SK-N-MC (cell line): ENCODE measurements around the gene LIN7A.
A peak's percentile ranks its signal among the peaks of the same experiment; 100 is the strongest.
"Not testable (repeated sequence)": the region's sequence is repeated elsewhere in the genome, so short reads cannot be mapped to it uniquely, and the experiment has no call there.

Experiments used
- DNase-seq: peaks from one replicate; pipeline ENCODE4 v3.0.0-alpha.2; 2011; ENCODE audit warnings: low read depth, low spot score
- H3K27ac ChIP-seq: fragments of 200-600 bp; sonication (generic); 2 replicates; pipeline ENCODE4 v1.5.1; 2016; ENCODE audit warnings: mixed run types
- H3K36me3 ChIP-seq: fragments of 200-600 bp; sonication (generic); 2 replicates; pipeline ENCODE4 v1.6.1; 2017; ENCODE audit warnings: antibody characterized with exemption, low read length, mixed read lengths; ENCODE audit not compliant: insufficient read depth
- H3K4me3 ChIP-seq: fragments of 200-600 bp; sonication (generic); 2 replicates; pipeline ENCODE4 v1.5.1; 2016
- H3K9ac ChIP-seq: fragments of 200-600 bp; sonication (generic); 2 replicates; pipeline ENCODE4 v1.8.0; 2017; ENCODE audit warnings: mixed run types, mixed read lengths; ENCODE audit not compliant: insufficient read length
- H3K9me3 ChIP-seq: fragments of 200-600 bp; sonication (generic); 2 replicates; pipeline ENCODE4 v1.6.1; 2017; ENCODE audit warnings: low read depth, mild to moderate bottlenecking, antibody characterized with exemption, low read length, moderate library complexity, mixed read lengths
- EZH2 ChIP-seq: fragments of 200-600 bp; sonication (generic); IDR thresholded peaks from one replicate; pipeline ENCODE4 v1.6.1; 2017; ENCODE audit warnings: antibody characterized with exemption
- FOXP2 ChIP-seq: optimal IDR thresholded peaks from 2 replicates; pipeline ENCODE3; 2011; ENCODE audit warnings: mild to moderate bottlenecking, moderate library complexity; ENCODE audit not compliant: insufficient read depth; ENCODE audit errors: extremely low read length, control extremely low read depth
- POLR2AphosphoS5 ChIP-seq: IDR thresholded peaks from 2 replicates; pipeline ENCODE4 v1.6.1; 2012; ENCODE audit warnings: mild to moderate bottlenecking, low read depth, low read length, borderline replicate concordance

LIN7A gene

DNA sequence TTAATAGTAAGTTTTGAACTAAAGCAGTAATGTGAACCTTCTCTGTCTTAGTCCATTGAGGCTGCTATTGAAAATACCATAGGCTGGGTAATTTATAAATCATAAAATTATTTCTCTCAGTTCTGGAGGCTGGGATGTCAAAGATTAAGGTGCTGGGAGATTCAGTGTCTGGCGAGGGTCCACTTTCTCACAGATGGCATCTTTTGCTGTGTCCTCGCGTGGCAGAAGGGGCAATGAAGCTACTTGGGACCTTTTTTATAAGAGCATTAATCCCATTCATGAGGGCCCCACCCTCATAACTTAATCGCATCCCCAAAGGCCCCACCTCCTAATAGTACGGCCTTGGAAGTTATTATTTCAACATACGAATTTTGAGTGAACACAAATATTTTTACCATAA, 28.4 kb downstream of the LIN7A start:
- Histone ChIP-seq H3K9ac (no peak overlapping the region), H3K36me3 (peaks cover 5% of the 10 kb centered on the region; the same call in 1 of the 2 replicates), H3K27ac (no peak overlapping the region), H3K9me3 (no peaks in the 10 kb centered on the region), H3K4me3 (no peak overlapping the region)
- DNase-seq, result no peak
- TF ChIP-seq EZH2 (no peak), POLR2AphosphoS5 (no peak), FOXP2 (no peak)

DNA sequence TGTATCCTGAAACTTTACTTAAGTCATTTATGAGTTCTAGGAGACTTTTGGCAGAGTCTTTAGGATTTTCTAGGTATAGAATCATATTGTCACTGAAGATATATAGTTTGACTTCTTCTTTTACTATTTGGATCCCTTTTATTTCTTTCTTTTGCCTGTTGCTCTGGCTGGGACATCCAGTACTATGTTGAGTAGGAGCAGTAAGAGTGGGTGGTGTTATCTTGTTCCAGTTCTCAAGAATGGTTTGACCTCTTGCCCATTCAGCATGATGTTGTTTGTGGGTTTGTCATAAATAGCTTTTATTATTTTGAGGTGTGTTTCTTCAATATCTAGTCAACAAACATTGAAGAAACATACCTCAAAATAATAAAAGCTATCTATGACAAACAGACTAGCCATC, 35.0 kb downstream of the LIN7A start:
- TF ChIP-seq EZH2 (no peak), POLR2AphosphoS5 (no peak), FOXP2 (no peak)
- Histone ChIP-seq H3K9me3 (no peaks in the 10 kb centered on the region), H3K4me3 (no peak overlapping the region), H3K36me3 (no peaks in the 10 kb centered on the region; the same call in 1 of the 2 replicates), H3K9ac (no peak overlapping the region), H3K27ac (no peak overlapping the region)
- DNase-seq, result no peak

DNA sequence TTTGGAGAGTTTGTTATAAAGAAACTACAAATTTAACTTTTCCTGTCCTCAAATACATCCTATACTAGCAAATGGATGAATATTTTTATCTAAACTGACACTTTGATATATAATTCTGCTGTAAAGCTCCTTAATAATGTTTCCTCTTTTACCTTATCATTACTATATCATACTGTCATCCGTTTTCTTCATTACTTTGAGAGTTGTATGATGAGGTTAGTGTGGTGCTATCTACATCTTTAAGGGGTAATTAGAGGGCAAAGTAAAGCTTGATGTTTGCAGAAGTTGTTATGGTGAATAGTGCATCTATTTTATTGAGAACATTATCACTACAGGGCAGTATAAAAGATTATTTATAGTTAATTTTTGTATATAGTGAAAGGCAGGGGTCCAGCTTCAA, 36.1 kb downstream of the LIN7A start:
- no peak for DNase-seq
- Histone ChIP-seq H3K27ac (no peak overlapping the region), H3K9ac (no peak overlapping the region), H3K9me3 (no peaks in the 10 kb centered on the region), H3K36me3 (no peaks in the 10 kb centered on the region; the same call in 1 of the 2 replicates), H3K4me3 (no peak overlapping the region)
- no peak for TF ChIP-seq FOXP2
- TF ChIP-seq POLR2AphosphoS5, result no peak
- no peak for TF ChIP-seq EZH2

DNA sequence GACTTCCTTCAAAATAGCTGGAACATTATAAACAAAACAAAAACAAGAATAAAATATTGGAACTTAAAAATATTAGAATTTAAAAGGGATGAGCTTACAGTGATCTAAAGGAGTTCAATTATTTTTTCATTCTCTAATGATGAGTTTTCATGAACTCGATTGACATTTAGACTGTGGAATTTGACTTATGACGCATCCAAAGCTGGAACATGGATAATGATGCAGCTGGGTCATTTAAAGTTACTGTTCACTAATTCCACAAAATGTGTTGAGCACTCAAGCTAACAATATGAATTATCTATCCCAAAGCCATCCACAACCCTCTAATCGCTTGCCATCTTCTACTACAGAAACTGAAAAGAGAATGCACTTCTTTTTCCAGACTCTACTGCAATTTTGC, 42.5 kb downstream of the LIN7A start:
- no peak for TF ChIP-seq POLR2AphosphoS5
- TF ChIP-seq FOXP2, result no peak
- no peak for TF ChIP-seq EZH2
- no peak overlapping the region for H3K27ac ChIP-seq
- no peaks in the 10 kb centered on the region for H3K36me3 ChIP-seq
- no peak for DNase-seq
- no peaks in the 10 kb centered on the region for H3K9me3 ChIP-seq
- H3K9ac ChIP-seq, result no peak overlapping the region
- no peak overlapping the region for H3K4me3 ChIP-seq

DNA sequence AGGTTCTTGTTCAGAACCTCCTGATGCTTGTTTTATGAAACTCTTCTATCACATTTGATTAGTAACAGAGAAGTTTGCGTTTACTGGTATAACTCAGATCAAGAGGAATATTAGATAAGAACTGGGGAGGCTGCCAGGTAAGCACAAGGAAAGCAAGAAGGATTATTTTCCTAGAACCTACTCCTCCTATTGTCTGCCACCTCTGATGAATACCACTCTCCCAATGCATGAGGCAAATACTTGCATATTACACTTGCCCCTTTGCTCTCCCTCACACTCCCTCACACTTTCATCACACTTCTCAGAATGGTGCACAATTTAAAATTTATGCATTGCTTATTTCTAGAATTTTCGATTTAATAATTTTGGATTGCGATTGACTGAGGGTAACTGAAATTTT, 43.6 kb downstream of the LIN7A start:
- H3K27ac ChIP-seq, result no peak overlapping the region
- TF ChIP-seq EZH2 (no peak), FOXP2 (no peak), POLR2AphosphoS5 (no peak)

DNA sequence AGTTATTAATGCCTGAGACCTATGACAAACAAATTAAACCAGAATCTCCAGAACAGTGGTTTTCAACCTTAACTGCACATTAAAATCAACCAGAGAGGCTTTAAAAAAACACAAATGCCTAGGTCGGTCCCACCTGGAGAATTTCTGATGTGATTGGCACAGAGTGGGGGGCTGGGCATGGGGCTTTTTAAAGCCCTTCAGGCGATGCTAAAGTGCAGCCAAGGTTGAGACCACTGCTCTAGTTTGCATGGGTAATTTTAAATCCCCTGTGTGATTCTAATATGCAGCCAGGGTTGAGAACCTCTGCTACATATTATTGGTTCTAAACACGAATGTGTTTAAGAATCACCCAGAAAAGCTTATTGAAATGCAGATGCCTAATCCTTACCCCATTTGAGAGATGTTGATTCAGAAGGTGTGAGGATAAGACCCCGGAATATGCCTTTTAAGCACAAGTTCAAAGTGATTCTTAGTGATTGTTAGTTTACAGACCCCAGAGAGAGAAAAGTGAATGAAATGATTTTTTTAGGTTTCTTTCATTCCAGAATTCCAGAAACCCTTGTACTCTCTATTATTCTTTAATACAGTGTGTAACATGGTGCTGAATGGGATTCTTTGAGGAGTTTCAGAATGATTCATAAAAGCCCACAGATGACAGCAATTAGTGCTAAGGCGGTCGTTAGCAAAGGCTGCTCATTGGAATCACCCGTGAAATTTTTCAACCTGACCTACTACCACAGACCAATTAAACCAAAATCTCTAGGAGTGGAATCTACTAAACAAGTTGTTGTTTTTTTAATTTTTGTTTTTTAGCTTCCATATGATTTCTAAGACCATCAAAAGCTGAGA, 44.9 kb downstream of the LIN7A start:
- Histone ChIP-seq H3K9me3 (no peaks in the 10 kb centered on the region), H3K27ac (no peak overlapping the region), H3K9ac (no peak overlapping the region), H3K36me3 (peaks cover 21% of the 10 kb centered on the region), H3K4me3 (no peak overlapping the region)
- TF ChIP-seq POLR2AphosphoS5, result no peak
- TF ChIP-seq EZH2, result no peak
- TF ChIP-seq FOXP2, result no peak
- no peak for DNase-seq

More for the DNA sequence above, 43.6 kb downstream of the LIN7A start:
- no peaks in the 10 kb centered on the region for H3K9me3 ChIP-seq
- no peak overlapping the region for H3K4me3 ChIP-seq
- no peak overlapping the region for H3K9ac ChIP-seq
- DNase-seq, result no peak
- peaks cover 7% of the 10 kb centered on the region; the same call in 1 of the 2 replicates for H3K36me3 ChIP-seq

DNA sequence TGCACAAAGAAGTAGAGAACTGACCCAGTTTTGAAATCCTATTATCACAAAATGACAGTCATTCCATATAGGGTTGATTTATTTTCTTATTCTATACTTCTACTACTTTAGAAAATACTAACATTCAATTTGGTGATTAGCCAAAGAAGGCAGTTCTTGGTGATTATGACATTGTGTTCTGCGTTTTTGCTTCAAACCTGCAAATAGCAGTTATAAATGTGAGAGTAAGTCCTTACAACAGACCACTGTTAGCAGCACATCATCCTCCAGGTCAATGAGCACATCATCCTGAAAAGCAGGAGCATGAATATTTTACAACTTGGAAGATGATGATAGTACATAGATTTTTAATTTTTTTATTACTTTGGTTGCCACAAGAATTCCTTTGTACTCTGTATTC, 53.1 kb downstream of the LIN7A start:
- no peak overlapping the region for H3K9ac ChIP-seq
- H3K4me3 ChIP-seq, result no peak overlapping the region
- TF ChIP-seq POLR2AphosphoS5, result no peak
- no peak for TF ChIP-seq EZH2
- no peak for TF ChIP-seq FOXP2
- no peaks in the 10 kb centered on the region for H3K9me3 ChIP-seq
- no peak overlapping the region for H3K27ac ChIP-seq
- peaks cover 38% of the 10 kb centered on the region for H3K36me3 ChIP-seq
- no peak for DNase-seq

DNA sequence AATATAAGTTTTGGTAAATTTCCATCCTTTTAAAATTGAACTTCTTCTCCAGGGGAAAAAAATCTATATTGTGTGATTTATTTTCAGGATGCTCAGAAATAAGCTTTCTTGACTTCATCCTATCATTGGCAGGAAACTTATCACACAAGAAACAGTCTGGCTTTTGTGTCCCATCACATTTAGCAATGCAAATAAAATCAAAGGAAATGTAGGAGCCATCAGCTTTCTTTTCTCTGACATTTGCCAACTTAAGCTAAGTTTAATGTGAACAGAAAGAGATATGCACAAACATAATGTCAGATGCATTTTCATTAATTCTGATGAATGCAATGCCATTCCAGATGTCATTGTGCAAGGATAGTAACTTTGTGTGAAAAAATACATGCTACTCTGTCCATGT, 56.6 kb downstream of the LIN7A start:
- H3K27ac ChIP-seq, result peak overlapping the region; percentile 3; the same call in 1 of the 2 replicates
- peaks cover 10% of the 10 kb centered on the region; the same call in 1 of the 2 replicates for H3K36me3 ChIP-seq
- no peaks in the 10 kb centered on the region for H3K9me3 ChIP-seq
- H3K9ac ChIP-seq, result no peak overlapping the region
- H3K4me3 ChIP-seq, result no peak overlapping the region
- no peak for DNase-seq
- TF ChIP-seq EZH2, result no peak
- no peak for TF ChIP-seq FOXP2
- no peak for TF ChIP-seq POLR2AphosphoS5

DNA sequence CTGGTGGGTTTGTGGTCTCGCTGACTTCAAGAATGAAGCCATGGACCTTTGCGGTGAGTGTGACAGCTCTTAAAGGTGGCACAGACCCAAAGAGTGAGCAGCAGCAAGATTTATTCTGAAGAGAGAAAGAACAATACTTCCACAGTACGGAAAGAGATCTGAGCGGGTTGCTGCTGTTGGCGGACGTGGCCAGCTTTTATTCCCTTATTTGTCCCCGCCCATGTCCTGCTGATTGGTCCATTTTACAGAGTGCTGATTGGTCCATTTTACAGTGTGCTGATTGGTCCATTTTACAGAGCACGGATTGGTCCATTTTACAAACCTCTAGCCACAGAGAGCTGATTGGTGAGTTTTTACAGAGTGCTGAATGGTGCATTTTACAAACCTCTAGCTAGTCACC, 59.3 kb downstream of the LIN7A start:
- not testable (repeated sequence) for H3K9ac ChIP-seq, H3K9me3 ChIP-seq, H3K4me3 ChIP-seq, DNase-seq, H3K36me3 ChIP-seq
- peak overlapping the region; percentile 80; the same call in 1 of the 2 replicates for H3K27ac ChIP-seq

DNA sequence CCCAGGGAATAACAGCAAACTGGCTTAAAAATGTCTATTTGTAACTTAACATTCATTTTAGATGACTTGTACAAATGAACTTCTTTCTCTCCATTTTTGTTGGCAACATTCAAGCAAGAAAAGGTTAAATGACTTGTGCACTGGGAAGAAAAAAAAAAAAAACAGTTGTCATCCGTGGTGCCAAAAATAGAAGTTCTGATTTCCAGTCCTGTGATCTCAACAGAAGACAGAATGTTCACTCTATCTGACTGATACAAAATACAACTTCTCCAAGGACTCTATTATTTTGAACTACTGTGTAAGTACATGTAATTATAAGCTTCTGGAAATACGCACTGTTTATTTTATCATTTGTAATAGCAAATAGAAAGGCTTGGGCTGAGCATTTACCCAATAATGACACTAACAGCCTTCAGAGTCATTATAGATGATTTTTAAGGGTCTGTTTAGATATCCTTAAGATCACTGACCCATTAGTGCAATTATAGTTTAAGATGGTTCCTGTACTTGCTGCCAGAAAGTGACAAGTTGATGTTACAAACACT, 59.9 kb downstream of the LIN7A start:
- Histone ChIP-seq H3K27ac (peak overlapping the region; percentile 80), H3K4me3 (peak overlapping the region; percentile 36; the same call in 1 of the 2 replicates), H3K9me3 (no peaks in the 10 kb centered on the region), H3K36me3 (no peaks in the 10 kb centered on the region), H3K9ac (peak overlapping the region; percentile 19)
- DNase-seq, result no peak
- TF ChIP-seq POLR2AphosphoS5 (no peak), EZH2 (no peak), FOXP2 (no peak)
